Measurements from ENCODE around the gene SPOCK1.

SPOCK1 gene

GRCh38 chr5:137403869-137404268 lies 95.3 kb downstream of the SPOCK1 start:
- no peak for DNase-seq
- H3K27me3 ChIP-seq = no peaks in the 10 kb centered on the region

GRCh38 chr5:137402436-137403187 lies 96.5 kb downstream of the SPOCK1 start:
- no peak for TF ChIP-seq CTCF (IDR thresholded peaks at IDR 0.05; ENCODE audit: low read depth, low read length)
- H3K4me1 ChIP-seq = no peaks in the 10 kb centered on the region

More at GRCh38 chr5:137403869-137404268, 95.3 kb downstream of the SPOCK1 start:
- Histone ChIP-seq H3K9me3 (no peaks in the 10 kb centered on the region), H3K36me3 (no peaks in the 10 kb centered on the region), H3K4me1 (no peaks in the 10 kb centered on the region), H3K4me3 (ENCODE audit: low read depth, low read length) (no peak overlapping the region)
- TF ChIP-seq CTCF (IDR thresholded peaks at IDR 0.05; ENCODE audit: low read depth, low read length) = no peak

GRCh38 chr5:137401946-137402345 lies 97.2 kb downstream of the SPOCK1 start:
- TF ChIP-seq CTCF (IDR thresholded peaks at IDR 0.05; ENCODE audit: low read depth, low read length) = no peak
- Histone ChIP-seq H3K4me3 (ENCODE audit: low read depth, low read length) (no peak overlapping the region), H3K36me3 (no peaks in the 10 kb centered on the region), H3K4me1 (no peaks in the 10 kb centered on the region), H3K9me3 (no peaks in the 10 kb centered on the region), H3K27me3 (no peaks in the 10 kb centered on the region)
- no peak for DNase-seq

More at GRCh38 chr5:137402436-137403187, 96.5 kb downstream of the SPOCK1 start:
- no peaks in the 10 kb centered on the region for H3K36me3 ChIP-seq
- no peak overlapping the region for H3K4me3 ChIP-seq (ENCODE audit: low read depth, low read length)
- no peaks in the 10 kb centered on the region for H3K27me3 ChIP-seq
- no peak for DNase-seq
- H3K9me3 ChIP-seq = no peaks in the 10 kb centered on the region

- Histone ChIP-seq H3K36me3 (no peaks in the 10 kb centered on the region), H3K4me3 (ENCODE audit: low read depth, low read length) (no peak overlapping the region), H3K4me1 (no peaks in the 10 kb centered on the region), H3K27me3 (no peaks in the 10 kb centered on the region), H3K9me3 (no peaks in the 10 kb centered on the region)
- no peak for TF ChIP-seq CTCF (IDR thresholded peaks at IDR 0.05; ENCODE audit: low read depth, low read length)
- no peak for DNase-seq
These were observed 98.6 kb downstream of the SPOCK1 start for GRCh38 chr5:137400571-137400970.

- no peaks in the 10 kb centered on the region for H3K9me3 ChIP-seq
- no peaks in the 10 kb centered on the region for H3K27me3 ChIP-seq
- H3K4me3 ChIP-seq (ENCODE audit: low read depth, low read length) = no peak overlapping the region
- no peak for TF ChIP-seq CTCF (IDR thresholded peaks at IDR 0.05; ENCODE audit: low read depth, low read length)
- no peaks in the 10 kb centered on the region for H3K36me3 ChIP-seq
- DNase-seq = no peak
- no peaks in the 10 kb centered on the region for H3K4me1 ChIP-seq
These were observed 99.2 kb downstream of the SPOCK1 start for GRCh38 chr5:137399911-137400310.

- Histone ChIP-seq H3K4me1 (no peaks in the 10 kb centered on the region), H3K27me3 (no peaks in the 10 kb centered on the region), H3K36me3 (no peaks in the 10 kb centered on the region), H3K4me3 (ENCODE audit: low read depth, low read length) (no peak overlapping the region), H3K9me3 (no peaks in the 10 kb centered on the region)
- TF ChIP-seq CTCF (IDR thresholded peaks at IDR 0.05; ENCODE audit: low read depth, low read length) = no peak
- no peak for DNase-seq
These were observed 100.4 kb downstream of the SPOCK1 start for GRCh38 chr5:137398751-137399150.

Measured in BE2C (cell line).